Activated CD4-positive, alpha-beta T cell treated with anti-CD3 and anti-CD28 coated beads, Interleukin-2, Interleukin-4, amounts not matched to agents 100 ng/mL and 50 ng/mL, durations not matched to agents 16 hours and 8 hours (primary cell): ENCODE results near the gene RBM8A.

Experiments
- DNase-seq: peaks from one replicate; pipeline ENCODE4 v3.0.0-alpha.2; 2020; ENCODE audit warnings: low spot score

The RBM8A gene

GRCh38 chr1:145916745-145917144 is 10.5 kb downstream of the RBM8A start:
- DNase-seq = no peak

- DNase-seq = no peak
Observed at GRCh38 chr1:145912128-145912641, 15.1 kb downstream of the RBM8A start.

GRCh38 chr1:145908653-145909052 is 18.6 kb downstream of the RBM8A start:
- no peak for DNase-seq

- DNase-seq = no peak
Observed at GRCh38 chr1:145906954-145907753, 20.1 kb downstream of the RBM8A start.

- no peak for DNase-seq
Observed at GRCh38 chr1:145901312-145902021, 25.8 kb downstream of the RBM8A start.

GRCh38 chr1:145898756-145899155 is 28.5 kb downstream of the RBM8A start:
- no peak for DNase-seq

- DNase-seq = no peak
Observed at GRCh38 chr1:145897969-145898368, 29.3 kb downstream of the RBM8A start.

GRCh38 chr1:145895471-145895870 is 31.8 kb downstream of the RBM8A start:
- no peak for DNase-seq

GRCh38 chr1:145893306-145894055 is 33.8 kb downstream of the RBM8A start:
- DNase-seq = no peak

GRCh38 chr1:145892486-145893087 is 34.7 kb downstream of the RBM8A start:
- no peak for DNase-seq

GRCh38 chr1:145891587-145892485 is 35.4 kb downstream of the RBM8A start:
- DNase-seq = peak; percentile 42

GRCh38 chr1:145891143-145891542 is 36.1 kb downstream of the RBM8A start:
- DNase-seq = no peak

- no peak for DNase-seq
Observed at GRCh38 chr1:145889722-145890121, 37.6 kb downstream of the RBM8A start.

- DNase-seq = no peak
Observed at GRCh38 chr1:145887631-145888030, 39.7 kb downstream of the RBM8A start.

GRCh38 chr1:145886816-145887215 is 40.5 kb downstream of the RBM8A start:
- DNase-seq = no peak

GRCh38 chr1:145886390-145886789 is 40.9 kb downstream of the RBM8A start:
- no peak for DNase-seq

- peak; percentile 72 for DNase-seq
Observed at GRCh38 chr1:145885738-145886287, 41.5 kb downstream of the RBM8A start, which contains the start of gene ANKRD35. Gene ANKRD35, minus strand, starts transcription at chr1:145885866. Its CDS starts 108 bp downstream, at chr1:145885758.

- DNase-seq = no peak
Observed at GRCh38 chr1:145884675-145885074, 42.6 kb downstream of the RBM8A start.

- no peak for DNase-seq
Observed at GRCh38 chr1:145879775-145880174, 47.5 kb downstream of the RBM8A start.

GRCh38 chr1:145878724-145879123 is 48.6 kb downstream of the RBM8A start:
- no peak for DNase-seq
